Lower leg skin (tissue), 3 donors: ENCODE data around the gene TAGAP.

Experiments
- CTCF ChIP-seq, 3 donors: fragments of 450-650 bp; IDR thresholded peaks; one replicate each; pipeline ENCODE4 v1.5.1; 2016; ENCODE audit warnings: antibody characterized with exemption in 3 of 3, mild to moderate bottlenecking in 3 of 3, moderate library complexity in 2 of 3
- POLR2A ChIP-seq, 2 donors: fragments of 450-650 bp; IDR thresholded peaks; one replicate each; pipeline ENCODE4 v1.6.1; 2016 to 2017; ENCODE audit warnings: antibody characterized with exemption in 2 of 2, mild to moderate bottlenecking in 1 of 2, moderate library complexity in 1 of 2

DNA sequence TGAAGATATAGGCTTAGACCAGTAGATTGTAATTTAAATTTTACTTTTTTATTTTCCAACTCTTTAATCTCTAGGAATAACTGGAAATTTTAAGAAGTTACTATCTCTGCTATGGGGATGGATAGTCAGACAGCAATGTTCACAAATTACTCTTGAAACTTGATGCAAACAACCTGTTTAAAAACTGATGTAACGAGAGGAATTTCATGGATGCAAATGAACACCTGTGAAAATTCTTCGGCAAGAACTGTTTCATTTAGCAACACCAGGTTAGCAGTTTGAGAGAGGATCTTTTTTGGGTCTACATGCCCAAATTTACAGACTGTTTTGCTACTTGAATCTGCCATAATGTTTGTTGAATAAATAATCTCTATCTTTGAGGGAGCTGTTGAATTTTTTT lies 24.8 kb downstream of the TAGAP start:
- TF ChIP-seq CTCF (IDR thresholded peaks at IDR 0.05) (no peak), POLR2A (IDR thresholded peaks at IDR 0.05) (no peak)
